Right forelimb (tissue), 1 donor: ENCODE measurements around the gene LRRC2.
"Not testable (repeated sequence)": the region's sequence is repeated elsewhere in the genome, so short reads cannot be mapped to it uniquely, and the experiment has no call there.

Source experiments
- DNase-seq: peaks from one replicate; pipeline ENCODE4 v3.0.0-alpha.2; 2018

The LRRC2 gene

DNA sequence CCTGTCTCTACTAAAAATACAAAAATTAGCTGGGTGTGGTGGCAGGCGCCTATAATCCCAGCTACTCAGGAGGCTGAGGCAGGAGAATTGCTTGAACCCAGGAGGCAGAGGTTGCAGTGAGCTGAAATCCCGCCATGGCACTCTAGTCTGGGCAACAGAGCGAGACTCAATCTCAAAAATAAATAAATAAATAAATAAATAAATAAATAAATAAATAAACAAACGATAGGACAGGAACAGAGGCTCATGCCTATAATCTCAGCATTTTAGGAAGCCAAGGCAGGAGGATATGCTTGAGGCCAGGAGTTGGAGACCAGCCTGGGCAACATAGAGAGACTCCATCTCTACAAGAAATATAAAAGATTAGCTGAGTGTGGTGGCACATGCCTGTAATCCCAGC is 43.9 kb downstream of the LRRC2 start:
- DNase-seq: not testable (repeated sequence)

GRCh38 chr3:46521096-46521495 is 45.0 kb downstream of the LRRC2 start:
- DNase-seq: no peak

- DNase-seq: no peak
These were observed 45.6 kb downstream of the LRRC2 start for GRCh38 chr3:46520531-46520930.

- DNase-seq: no peak
These were observed 46.1 kb downstream of the LRRC2 start for GRCh38 chr3:46519952-46520351.

DNA sequence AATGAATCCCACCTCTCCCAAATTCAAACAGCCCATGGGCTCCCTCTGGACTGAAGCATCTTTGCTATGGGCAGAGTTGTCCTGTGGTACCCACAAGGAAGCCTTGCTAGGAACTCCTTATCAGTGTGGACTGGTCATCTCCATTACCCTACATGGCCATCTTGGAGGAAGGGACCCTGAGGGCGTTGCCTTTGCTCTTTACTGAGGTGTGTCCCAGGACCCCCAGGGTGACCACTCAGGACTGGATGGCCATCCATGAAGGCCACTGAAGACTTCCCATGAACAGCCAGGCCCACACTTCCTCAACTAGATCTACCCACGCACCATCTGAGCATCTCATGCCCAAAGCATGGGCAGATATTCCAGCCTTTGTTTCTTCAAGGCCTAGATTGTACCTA is 48.3 kb downstream of the LRRC2 start:
- no peak for DNase-seq

- no peak for DNase-seq
These were observed 48.9 kb downstream of the LRRC2 start for GRCh38 chr3:46517016-46517783.

- DNase-seq: no peak
These were observed 49.6 kb downstream of the LRRC2 start for GRCh38 chr3:46516521-46516920.

GRCh38 chr3:46512191-46512749 is 53.8 kb downstream of the LRRC2 start:
- DNase-seq: no peak

- no peak for DNase-seq
These were observed 56.4 kb downstream of the LRRC2 start for GRCh38 chr3:46509661-46510187.

GRCh38 chr3:46508850-46509591 is 57.1 kb downstream of the LRRC2 start:
- no peak for DNase-seq

DNA sequence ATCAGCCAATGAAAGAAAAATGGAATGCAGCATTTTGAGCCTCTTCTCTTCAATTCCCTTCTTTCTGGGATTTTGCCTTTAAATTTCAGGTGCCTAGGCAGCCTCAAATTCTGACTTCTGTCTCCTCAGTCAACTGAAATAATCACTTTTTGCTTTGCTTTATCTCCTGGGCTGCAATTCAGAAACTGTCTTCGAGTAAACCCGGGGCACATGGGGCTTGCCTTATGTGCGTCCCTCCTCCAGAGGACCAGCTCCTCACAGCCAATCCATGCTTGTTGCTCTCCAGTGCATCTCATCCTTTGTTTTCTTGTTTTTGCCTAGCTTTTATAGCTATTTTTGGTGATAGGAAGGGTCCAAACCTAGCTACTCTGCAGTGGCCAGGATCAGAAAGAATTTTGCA is 59.6 kb downstream of the LRRC2 start:
- DNase-seq: no peak

DNA sequence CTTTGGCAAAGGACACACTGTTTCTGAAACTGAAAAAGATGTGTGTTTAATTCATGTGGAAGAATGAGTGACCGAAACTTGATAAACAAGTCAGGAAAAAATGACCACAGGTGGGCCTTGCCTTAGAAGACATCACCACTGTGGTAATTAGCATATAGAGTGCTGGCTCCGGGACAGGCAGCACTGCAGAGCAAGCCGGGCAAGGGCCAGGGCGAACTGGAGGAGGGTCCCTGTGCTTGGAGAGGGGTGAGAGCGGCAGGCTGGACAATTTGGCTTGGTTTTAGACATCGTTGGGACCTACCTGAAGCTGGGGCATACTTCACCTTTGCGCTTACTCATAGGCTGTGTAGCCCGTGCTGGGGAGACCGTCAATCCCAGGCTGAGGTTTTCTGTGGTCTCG is 60.1 kb downstream of the LRRC2 start:
- no peak for DNase-seq

DNA sequence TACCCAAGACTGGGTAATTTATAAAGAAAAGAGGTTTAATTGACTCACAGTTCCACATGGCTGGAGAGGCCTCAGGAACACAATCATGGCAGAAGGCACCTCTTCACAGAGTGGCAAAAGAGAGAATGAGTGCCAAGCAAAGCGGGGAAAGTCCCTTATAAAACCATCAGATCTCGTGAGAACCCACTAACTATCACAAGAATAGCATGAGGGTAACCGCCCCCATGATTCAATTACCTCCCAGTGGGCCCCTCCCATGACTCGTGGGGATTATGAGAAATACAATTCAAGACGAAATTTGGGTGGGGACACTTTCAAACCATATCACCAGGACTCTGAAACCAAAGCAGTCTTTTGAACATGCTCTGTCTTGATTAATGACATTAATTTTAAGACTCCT is 61.3 kb downstream of the LRRC2 start:
- DNase-seq: no peak

- DNase-seq: no peak
These were observed 62.8 kb downstream of the LRRC2 start for GRCh38 chr3:46503200-46503874.

GRCh38 chr3:46501702-46502101 is 64.4 kb downstream of the LRRC2 start:
- DNase-seq: no peak

- no peak for DNase-seq
These were observed 65.2 kb downstream of the LRRC2 start for GRCh38 chr3:46500656-46501635.

- DNase-seq: no peak
These were observed 67.1 kb downstream of the LRRC2 start for GRCh38 chr3:46498916-46499519.

DNA sequence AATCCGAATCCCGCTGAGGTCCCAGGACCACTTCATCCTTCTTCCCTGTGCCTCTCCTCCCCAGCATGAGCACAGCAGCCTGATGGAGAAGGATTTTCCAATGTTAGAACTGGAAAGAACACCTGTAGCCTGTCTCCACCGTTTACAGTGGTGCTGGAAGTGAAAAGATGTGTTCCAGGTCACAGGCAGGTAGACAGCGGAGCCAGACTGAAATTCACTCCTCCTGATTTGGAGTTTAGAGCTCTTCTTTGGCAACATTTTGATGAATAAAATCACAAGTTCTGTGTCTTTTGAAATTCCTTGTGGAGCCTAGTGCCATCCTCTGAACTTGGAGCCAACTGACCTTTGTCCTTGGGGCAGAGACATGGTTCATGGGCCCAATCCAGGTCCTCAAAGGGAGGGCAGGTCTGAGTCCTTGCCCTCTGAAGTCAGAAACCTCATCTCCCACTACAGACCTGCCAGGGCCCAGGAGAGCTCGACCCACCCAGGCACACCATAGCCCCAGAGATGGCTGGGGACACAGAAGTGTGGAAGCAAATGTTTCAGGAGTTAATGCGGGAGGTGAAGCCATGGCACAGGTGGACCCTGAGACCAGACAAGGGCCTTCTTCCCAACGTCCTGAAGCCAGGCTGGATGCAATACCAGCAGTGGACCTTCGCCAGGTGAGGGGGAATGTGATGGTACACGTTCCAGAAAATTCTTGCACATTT is 68.4 kb downstream of the LRRC2 start, which contains the start of gene RTP3:
Gene RTP3 (plus strand): TSS at position 421 of the 710 bp plus-strand sequence. CDS start 87 bp downstream, at position 508.
- DNase-seq: no peak

DNA sequence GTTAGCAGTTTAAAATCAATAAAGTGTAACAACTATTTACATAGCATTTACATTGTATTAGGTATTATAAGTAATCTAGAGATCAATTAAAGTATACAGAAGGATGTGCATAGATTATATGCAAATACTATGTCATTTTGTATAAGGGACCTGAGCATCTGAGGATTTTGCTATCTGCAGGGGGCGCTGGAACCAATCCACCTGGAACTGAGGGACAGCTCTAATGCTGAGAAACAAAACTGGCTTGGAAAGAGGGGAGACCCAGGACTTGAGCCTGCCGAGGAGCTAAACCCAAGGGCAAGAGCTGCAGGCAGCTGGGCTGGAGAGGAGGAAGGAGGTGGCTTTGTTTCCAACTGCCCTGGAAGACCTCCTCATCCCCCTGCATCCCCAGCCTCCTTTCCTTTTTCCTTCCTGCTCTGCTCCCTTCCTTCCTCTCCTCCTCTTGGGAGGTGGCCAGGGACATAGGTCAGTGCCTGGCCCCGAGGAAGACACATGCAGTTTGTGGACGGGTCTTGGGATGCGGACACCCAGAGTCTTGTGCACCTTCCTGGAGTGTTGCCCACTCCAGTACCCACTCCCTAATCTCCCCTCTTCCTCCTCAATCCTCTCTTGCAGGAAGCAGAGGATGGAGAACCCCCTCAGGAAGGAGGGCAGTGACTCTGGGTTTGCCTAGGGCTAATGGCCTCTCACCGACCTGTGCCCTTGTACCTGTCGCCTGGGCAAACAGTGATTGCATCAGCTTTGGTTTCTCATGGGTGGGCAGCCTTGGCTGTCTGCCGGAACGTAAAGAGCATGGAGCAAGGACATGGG is 69.2 kb downstream of the LRRC2 start:
- no peak for DNase-seq
